Upper lobe of left lung (tissue), 4 donors: ENCODE data around the gene HLA-G.

ENCODE experiments used
- CTCF ChIP-seq, 6 experiments: fragments of 450-650 bp in 4 of 6; fragments of 200-600 bp in 2 of 6; sonication (generic) in 2 of 6; IDR thresholded peaks; one replicate each; pipeline ENCODE4 v1.5.1; 2016 to 2019; ENCODE audit warnings: antibody characterized with exemption in 6 of 6
- EP300 ChIP-seq, 4 donors: sonication (generic); formaldehyde crosslinking; IDR thresholded peaks; one replicate each; pipeline ENCODE4 v1.5.1; 2017; ENCODE audit warnings: antibody characterized with exemption in 4 of 4, control low read depth in 2 of 4
- POLR2A ChIP-seq, 4 donors: fragments of 450-650 bp; IDR thresholded peaks; one replicate each; pipeline ENCODE4 v1.5.1; 2016 to 2017; ENCODE audit warnings: antibody characterized with exemption in 4 of 4, mild to moderate bottlenecking in 2 of 4
- POLR2AphosphoS5 ChIP-seq, 2 donors: sonication (generic); formaldehyde crosslinking; IDR thresholded peaks; one replicate each; pipeline ENCODE4 v1.5.1; 2017; ENCODE audit warnings: antibody characterized with exemption in 2 of 2

GRCh38 chr6:29825848-29826247, 1.8 kb upstream of the HLA-G start:
- TF ChIP-seq CTCF (IDR thresholded peaks at IDR 0.05) (no peak), POLR2AphosphoS5 (IDR thresholded peaks at IDR 0.05) (no peak), EP300 (IDR thresholded peaks at IDR 0.05) (no peak), POLR2A (IDR thresholded peaks at IDR 0.05) (no peak)
